Muscle layer of colon (tissue), 2 donors: Measurements from ENCODE around the gene MEST.

ENCODE experiments used
- H3K27ac ChIP-seq: one replicate; pipeline ENCODE4 v1.7.0; 2013; ENCODE audit warnings: low read depth, mild to moderate bottlenecking, low read length, moderate library complexity
- H3K27me3 ChIP-seq, 2 donors: one replicate each; pipeline ENCODE4 v1.7.0; 2013; ENCODE audit warnings: low read length in 2 of 2, mild to moderate bottlenecking in 2 of 2; ENCODE audit not compliant: insufficient read depth in 2 of 2, control insufficient read depth in 1 of 2
- H3K36me3 ChIP-seq: one replicate; pipeline ENCODE4 v1.7.0; 2013; ENCODE audit warnings: mild to moderate bottlenecking, low read length; ENCODE audit not compliant: insufficient read depth
- H3K4me1 ChIP-seq: one replicate; pipeline ENCODE4 v1.7.0; 2013; ENCODE audit warnings: mild to moderate bottlenecking, low read length; ENCODE audit not compliant: insufficient read depth
- H3K4me3 ChIP-seq, 2 donors: one replicate each; pipeline ENCODE4 v1.7.0; 2013; ENCODE audit warnings: low read length in 2 of 2, low read depth in 1 of 2, mild to moderate bottlenecking in 1 of 2, moderate library complexity in 1 of 2
- H3K9ac ChIP-seq: one replicate; pipeline ENCODE4 v1.7.0; 2013; ENCODE audit warnings: low read length
- H3K9me3 ChIP-seq: one replicate; pipeline ENCODE4 v1.7.0; 2013; ENCODE audit warnings: mild to moderate bottlenecking, low read length
- donor health status: abdominal sarcoma.
- donor health status: Adenocarcinoma of cecum.

MEST gene

DNA sequence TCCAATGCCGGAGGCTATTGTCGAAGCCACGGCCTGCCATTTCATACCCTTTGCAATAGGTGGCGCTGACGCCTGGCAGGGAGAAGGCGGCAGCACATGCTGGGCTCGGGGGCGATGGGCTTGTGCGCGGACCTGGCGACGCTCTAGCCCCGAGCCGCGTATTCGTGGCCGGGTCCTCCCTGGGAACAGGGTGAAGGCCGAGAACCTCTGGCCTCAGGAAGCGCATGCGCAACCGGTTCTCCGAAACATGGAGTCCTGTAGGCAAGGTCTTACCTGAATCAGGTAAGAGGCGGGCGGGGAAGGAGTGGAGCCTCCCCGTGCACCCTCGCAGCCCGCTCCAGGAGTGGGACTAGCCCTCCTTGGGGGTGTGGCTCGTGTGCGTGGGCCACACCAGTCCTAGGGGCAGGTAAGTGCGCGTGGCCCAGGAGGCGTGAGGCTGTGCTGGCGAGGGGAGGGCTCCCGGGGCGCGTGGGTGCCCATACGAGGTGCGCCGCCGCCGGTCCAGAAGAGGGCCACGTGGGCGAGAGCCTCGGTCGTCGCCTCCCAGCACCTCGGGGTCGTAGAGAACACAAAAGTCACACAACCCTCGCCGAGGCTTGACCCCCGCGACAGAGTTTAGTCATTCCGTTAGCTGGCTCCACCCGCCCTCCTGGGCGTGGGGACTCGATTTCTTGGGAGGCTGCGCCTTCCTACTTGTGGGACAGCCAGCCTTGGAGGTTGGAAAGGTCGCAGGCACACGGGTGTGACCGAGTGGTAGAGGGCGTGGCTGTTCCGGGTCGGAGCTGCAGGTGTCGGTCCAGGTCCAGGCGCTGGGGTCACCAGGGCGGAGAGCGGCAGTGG is 5.6 kb upstream of the MEST start:
- peak overlapping the region; percentile 15 to 28 for H3K4me3 ChIP-seq
- H3K9ac ChIP-seq, result no peak overlapping the region
- H3K27me3 ChIP-seq, result peaks cover 4 to 11% of the 10 kb centered on the region in 2 donors
- H3K27ac ChIP-seq, result no peak overlapping the region
- H3K4me1 ChIP-seq, result peaks cover 28% of the 10 kb centered on the region
- H3K36me3 ChIP-seq, result no peaks in the 10 kb centered on the region
- no peaks in the 10 kb centered on the region for H3K9me3 ChIP-seq

GRCh38 chr7:130486954-130487436 is 4.9 kb upstream of the MEST start:
- no peak overlapping the region for H3K27ac ChIP-seq
- peaks cover 23% of the 10 kb centered on the region for H3K4me1 ChIP-seq
- H3K36me3 ChIP-seq, result no peaks in the 10 kb centered on the region
- H3K9me3 ChIP-seq, result no peaks in the 10 kb centered on the region
- H3K9ac ChIP-seq, result no peak overlapping the region
- peaks cover 4 to 16% of the 10 kb centered on the region in 2 donors for H3K27me3 ChIP-seq
- H3K4me3 ChIP-seq, result peak overlapping the region in 1 of 2 donors; percentile 28

GRCh38 chr7:130488392-130489139 is 3.3 kb upstream of the MEST start:
- peak overlapping the region in 1 of 2 donors; percentile 2 for H3K4me3 ChIP-seq
- no peaks in the 10 kb centered on the region for H3K36me3 ChIP-seq
- H3K4me1 ChIP-seq, result peaks cover 19% of the 10 kb centered on the region
- no peak overlapping the region for H3K9ac ChIP-seq
- H3K9me3 ChIP-seq, result no peaks in the 10 kb centered on the region
- H3K27me3 ChIP-seq, result peaks cover 4 to 16% of the 10 kb centered on the region in 2 donors
- H3K27ac ChIP-seq, result no peak overlapping the region

- Histone ChIP-seq H3K27ac (no peak overlapping the region), H3K4me1 (peaks cover 19% of the 10 kb centered on the region), H3K9ac (no peak overlapping the region), H3K9me3 (no peaks in the 10 kb centered on the region), H3K27me3 (peaks cover 4 to 16% of the 10 kb centered on the region in 2 donors), H3K36me3 (no peaks in the 10 kb centered on the region), H3K4me3 (peak overlapping the region in 1 of 2 donors; percentile 2)
Observed at GRCh38 chr7:130489140-130489983, 2.5 kb upstream of the MEST start.

GRCh38 chr7:130490311-130490791 is 1.5 kb upstream of the MEST start:
- no peaks in the 10 kb centered on the region for H3K9me3 ChIP-seq
- H3K4me3 ChIP-seq, result peak overlapping the region; percentile 8 to 41
- peak overlapping the region; percentile 24 for H3K27ac ChIP-seq
- peaks cover 4 to 16% of the 10 kb centered on the region in 2 donors for H3K27me3 ChIP-seq
- no peak overlapping the region for H3K9ac ChIP-seq
- H3K4me1 ChIP-seq, result peaks cover 19% of the 10 kb centered on the region
- H3K36me3 ChIP-seq, result no peaks in the 10 kb centered on the region

DNA sequence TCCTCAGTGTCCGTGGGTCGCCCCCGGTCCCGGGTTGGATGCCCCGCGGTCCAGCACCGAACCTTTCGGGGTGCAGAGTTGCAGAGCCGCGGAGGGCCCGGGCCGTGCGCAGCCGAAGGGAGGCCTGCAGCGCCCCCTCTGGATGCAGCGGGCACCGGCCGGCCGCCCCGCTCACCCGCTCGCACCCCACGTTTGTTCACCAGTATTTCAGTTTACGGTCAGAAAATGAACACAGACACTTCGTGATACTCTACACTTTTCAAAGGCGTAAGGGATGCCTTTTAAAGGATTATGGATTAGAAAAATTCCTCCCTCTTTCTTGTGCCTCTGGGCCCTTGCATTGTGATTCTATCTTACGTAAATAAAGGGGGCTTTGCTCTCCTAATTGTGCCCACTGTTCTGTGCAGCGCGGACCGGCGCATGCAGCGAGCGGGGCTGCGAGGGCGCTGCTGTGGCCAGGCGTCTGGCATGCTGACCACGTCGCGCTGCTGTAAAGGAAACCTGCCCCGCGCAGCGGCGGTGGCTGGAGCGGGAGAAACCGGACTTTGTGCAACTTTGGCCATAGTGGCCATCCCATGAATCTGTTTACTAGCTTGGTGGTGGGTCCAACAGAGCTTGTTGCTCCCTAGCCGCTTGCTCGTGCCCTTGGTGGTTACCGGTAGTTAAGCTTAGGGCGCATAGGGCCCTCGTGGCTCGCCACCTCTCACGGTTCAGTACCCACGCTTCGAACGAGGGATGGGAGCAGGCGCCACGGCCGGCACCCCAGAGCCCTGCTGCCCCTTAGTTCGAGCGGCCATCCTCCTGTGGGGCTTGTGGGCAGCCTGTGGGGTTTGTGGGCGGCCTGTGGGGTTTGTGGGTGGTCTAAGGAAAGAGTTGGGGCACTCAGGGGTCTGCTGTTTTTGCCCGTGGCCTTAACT is 739 bp upstream of the MEST start:
- Histone ChIP-seq H3K27ac (peak overlapping the region; percentile 69), H3K9me3 (no peaks in the 10 kb centered on the region), H3K36me3 (no peaks in the 10 kb centered on the region), H3K9ac (no peak overlapping the region), H3K4me1 (peaks cover 19% of the 10 kb centered on the region), H3K4me3 (peak overlapping the region; percentile 35 to 41), H3K27me3 (peaks cover 4 to 16% of the 10 kb centered on the region in 2 donors)

GRCh38 chr7:130492523-130493274 is 814 bp downstream of the MEST start:
- Histone ChIP-seq H3K27ac (peak overlapping the region; percentile 44), H3K4me1 (peaks cover 19% of the 10 kb centered on the region), H3K36me3 (no peaks in the 10 kb centered on the region), H3K9me3 (no peaks in the 10 kb centered on the region), H3K27me3 (peaks cover 4 to 16% of the 10 kb centered on the region in 2 donors), H3K4me3 (peak overlapping the region; percentile 35 to 64), H3K9ac (no peak overlapping the region)

DNA sequence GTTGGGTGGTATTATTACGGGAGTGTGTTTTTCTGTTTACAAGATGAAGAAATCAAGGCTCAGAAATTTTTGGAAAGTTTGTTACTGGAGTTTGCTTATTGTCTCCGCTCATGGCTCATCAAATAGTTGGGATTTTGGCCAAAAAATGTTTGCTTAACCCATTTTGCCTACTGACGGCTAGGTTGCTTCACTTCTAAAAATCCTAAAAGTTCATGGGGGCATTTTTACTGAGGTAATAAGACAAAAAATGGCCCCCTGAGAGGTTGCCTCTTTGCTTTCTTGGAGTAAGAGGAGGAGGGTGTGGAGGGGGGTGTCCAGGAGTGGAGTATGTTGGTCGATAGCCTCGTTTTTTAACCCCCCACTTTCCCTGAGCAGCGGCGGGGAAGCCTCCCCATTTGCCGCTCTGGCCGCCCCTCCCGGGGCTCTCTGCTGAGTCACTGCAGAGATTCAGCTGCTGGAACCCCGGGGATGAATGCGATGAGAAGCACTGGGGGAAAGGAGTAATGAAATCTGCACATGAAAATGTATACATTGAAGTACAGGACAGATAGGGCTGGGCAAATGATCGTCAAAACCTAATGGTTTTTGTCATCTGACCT is 1.5 kb downstream of the MEST start:
- peak overlapping the region; percentile 29 for H3K27ac ChIP-seq
- no peaks in the 10 kb centered on the region for H3K36me3 ChIP-seq
- peak overlapping the region in 1 of 2 donors; percentile 64 for H3K4me3 ChIP-seq
- peaks cover 15% of the 10 kb centered on the region for H3K4me1 ChIP-seq
- peaks cover 4 to 16% of the 10 kb centered on the region in 2 donors for H3K27me3 ChIP-seq
- no peaks in the 10 kb centered on the region for H3K9me3 ChIP-seq
- no peak overlapping the region for H3K9ac ChIP-seq

GRCh38 chr7:130494431-130494858 is 2.6 kb downstream of the MEST start:
- H3K9me3 ChIP-seq, result no peaks in the 10 kb centered on the region
- peaks cover 5% of the 10 kb centered on the region for H3K4me1 ChIP-seq
- H3K9ac ChIP-seq, result no peak overlapping the region
- H3K4me3 ChIP-seq, result no peak overlapping the region
- peaks cover 0 to 16% of the 10 kb centered on the region in 2 donors for H3K27me3 ChIP-seq
- no peaks in the 10 kb centered on the region for H3K36me3 ChIP-seq
- no peak overlapping the region for H3K27ac ChIP-seq
